NCI-H1417 (cell line): ENCODE results near the gene ADGRG7.
"Not testable (repeated sequence)": the region's sequence is repeated elsewhere in the genome, so short reads cannot be mapped to it uniquely, and the experiment has no call there.

Experiments
- DNase-seq, 3 experiments: peaks; one replicate each; lab custom pipeline; 2025; lab: John Stamatoyannopoulos, UW

ADGRG7 gene, protein sequence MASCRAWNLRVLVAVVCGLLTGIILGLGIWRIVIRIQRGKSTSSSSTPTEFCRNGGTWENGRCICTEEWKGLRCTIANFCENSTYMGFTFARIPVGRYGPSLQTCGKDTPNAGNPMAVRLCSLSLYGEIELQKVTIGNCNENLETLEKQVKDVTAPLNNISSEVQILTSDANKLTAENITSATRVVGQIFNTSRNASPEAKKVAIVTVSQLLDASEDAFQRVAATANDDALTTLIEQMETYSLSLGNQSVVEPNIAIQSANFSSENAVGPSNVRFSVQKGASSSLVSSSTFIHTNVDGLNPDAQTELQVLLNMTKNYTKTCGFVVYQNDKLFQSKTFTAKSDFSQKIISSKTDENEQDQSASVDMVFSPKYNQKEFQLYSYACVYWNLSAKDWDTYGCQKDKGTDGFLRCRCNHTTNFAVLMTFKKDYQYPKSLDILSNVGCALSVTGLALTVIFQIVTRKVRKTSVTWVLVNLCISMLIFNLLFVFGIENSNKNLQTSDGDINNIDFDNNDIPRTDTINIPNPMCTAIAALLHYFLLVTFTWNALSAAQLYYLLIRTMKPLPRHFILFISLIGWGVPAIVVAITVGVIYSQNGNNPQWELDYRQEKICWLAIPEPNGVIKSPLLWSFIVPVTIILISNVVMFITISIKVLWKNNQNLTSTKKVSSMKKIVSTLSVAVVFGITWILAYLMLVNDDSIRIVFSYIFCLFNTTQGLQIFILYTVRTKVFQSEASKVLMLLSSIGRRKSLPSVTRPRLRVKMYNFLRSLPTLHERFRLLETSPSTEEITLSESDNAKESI

DNA sequence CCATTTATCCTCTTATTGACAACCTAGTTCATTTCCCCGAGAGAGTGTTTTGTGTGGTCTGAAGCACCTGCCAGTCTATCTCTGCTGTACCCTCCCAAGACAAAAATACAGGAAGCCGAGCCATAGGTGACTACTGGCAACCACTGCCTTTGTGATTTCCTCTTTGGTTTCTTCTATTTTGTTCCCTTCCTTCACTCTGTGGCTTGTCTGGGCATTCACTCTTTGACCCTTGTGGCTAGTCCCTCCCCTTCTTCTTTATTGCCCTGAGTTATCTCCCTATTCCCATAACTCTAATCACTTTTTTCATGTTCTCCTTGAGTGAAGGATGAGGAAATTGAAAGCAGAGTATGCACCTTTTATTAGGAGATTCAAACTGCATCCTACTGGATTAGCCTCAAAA, at the start of gene ADGRG7:
ADGRG7 (plus strand) TSS at position 297 of the 400 bp plus-strand sequence. CDS start 256 bp downstream, outside the sequence.
- DNase-seq = no peak

DNA sequence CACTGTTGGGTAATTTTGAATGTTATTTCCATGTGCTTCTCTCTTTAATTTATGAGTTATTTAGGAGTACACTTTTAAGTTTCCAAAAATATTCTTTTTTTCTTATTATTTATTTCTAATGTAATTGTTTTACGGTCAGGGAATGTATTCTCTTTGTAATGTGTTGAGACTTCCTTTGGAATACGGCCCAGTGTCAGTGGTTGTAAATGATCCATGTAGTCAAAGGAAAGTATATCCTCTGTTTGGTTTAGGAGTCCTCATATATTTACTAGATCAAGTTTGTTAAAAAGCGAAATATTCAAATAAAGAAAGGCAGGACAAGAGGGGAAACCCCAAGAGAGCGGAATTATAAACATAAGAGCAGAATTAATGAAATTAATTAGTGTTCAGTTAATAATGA, 49.0 kb upstream of the ADGRG7 start:
- no peak for DNase-seq

DNA sequence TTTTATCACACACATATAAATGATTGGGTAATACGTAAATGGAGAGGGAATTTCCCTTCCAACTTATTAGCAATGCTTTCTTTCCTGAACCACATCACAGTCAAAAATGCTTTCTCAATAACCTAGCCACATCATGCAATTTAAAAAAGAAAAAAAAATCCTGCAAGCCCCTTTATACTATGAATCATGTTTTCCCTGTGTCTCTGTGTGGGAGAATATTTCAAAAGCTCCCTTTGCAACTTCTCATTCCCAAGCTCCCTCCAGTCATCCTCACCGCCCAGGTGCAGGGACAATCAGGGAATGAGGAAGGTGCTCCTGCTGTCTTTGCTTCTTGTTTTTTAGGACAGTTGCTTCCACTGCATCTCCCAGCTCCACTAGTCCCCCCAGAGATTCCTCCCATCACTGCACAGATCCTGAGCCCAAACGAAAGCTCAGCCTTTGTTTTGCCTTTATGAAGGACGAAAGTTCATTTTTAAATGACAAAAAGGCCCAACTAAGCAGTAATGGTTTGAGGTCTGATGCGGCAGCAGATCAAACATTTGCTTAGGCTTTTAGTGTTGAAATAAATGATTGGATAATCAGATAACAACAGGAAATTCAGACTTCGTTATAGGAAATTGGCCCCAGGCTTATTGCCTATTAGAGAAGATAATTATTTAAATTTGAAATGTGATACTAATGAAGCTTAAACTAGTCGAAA, 47.8 kb upstream of the ADGRG7 start:
- no peak for DNase-seq

DNA sequence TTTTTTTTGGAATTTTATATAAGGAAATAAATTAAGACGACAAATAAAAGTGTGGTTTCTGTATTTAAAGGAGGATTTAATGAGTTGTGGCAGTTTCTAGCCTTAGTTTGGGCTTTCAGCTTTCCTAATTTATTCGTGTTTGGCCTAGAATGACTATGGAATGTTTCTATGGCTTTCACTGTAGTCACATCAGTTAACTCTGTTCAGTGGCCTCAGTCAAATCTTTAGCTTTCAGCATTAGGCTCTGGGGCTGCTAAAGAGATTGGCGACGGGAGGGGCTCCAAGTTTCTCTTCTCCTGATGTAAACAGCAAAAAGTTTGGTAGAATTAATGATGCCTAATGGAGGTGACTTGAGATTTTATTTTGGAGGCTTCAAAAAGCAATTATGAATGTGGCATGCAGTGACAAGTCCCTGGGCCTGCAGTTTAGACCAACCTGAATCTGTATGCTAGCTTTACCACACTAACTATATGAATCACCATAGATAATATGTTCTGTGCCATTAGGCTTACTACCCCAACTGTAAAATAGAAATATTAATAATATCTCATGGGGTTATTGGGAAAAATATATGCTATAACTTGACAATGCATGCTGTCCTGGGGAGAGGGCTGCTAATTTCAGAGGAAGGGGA, 47.1 kb upstream of the ADGRG7 start:
- DNase-seq = no peak

DNA sequence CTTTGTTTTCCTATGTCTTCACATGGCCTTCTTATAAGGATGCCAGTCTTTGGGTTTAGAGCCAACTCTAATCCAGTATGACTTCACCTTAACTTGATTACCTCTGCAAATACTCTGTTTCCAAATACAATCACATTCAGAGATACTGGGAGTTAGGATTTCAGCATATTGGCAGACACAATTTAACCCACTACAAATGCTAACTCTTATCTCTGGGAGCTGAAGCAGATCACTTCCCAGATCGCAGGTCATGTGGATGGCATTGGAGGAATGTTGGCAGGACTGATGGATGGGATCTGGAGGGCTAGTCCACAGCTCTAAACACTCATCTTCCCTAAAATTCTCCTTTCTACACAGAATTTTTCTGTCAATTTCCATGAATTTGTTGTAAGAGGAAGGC, 46.2 kb upstream of the ADGRG7 start:
- DNase-seq = no peak

DNA sequence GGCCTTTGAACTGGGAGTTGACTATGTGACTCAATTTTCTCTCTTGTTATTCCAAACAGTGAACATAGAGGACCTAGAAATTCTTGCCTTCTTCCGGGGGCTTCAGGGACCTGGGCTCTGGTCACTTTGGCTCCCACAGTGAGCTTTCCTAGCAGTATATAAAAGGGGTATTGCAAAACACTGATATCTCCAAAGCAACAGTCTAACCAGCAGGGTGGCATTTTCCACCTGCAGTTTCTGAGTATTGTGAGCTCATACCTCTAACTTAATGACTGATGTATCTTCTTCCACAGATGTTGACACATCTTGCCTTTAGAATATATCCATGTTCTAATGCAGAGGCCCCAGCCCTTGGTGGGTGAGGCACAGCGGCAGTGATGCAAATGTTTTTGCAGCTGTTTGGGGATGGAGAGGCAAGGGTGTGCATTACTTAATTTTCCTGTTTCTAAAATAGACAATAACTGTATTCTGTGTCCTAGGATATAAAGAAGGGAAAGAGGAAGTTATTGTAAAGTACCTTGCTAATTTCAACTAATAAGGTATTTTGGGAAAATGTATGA, 45.7 kb upstream of the ADGRG7 start:
- no peak for DNase-seq

DNA sequence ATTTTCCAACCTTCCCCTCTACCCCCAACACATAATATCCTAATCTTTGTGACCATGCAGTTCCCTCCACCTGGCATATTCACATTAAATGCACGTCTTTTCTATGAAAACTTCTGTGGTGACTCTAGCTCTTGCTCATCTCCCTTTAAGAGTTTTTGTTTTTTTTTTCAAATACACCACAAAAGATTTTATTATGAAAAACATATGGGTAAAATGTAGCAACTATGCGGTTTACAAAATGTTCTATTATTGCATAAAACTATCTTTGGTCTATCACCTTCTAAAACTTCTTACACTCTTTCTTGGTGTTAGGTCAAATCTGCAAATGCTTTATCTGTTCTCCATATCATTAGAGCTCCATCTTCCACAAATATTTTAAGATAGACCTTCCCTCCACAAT, 38.6 kb upstream of the ADGRG7 start:
- DNase-seq = no peak

DNA sequence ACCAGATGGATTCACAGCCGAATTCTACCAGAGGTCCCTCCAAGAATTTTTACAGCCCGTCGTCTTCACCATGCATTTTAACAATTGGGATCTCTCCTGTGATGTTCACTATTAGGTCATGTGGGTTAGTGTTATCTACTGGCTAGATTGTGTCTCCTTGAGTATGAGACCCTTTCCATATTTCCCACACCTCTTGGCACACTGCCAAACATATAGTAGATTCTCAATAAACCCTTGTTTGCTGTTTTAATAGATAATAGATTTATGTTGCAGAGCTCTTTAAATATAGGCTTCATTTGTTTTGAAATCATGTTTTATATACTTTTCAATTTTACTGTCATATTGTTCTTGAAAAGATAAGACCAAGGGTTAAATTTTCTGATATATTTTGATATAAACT, 34.9 kb upstream of the ADGRG7 start:
- DNase-seq = no peak

DNA sequence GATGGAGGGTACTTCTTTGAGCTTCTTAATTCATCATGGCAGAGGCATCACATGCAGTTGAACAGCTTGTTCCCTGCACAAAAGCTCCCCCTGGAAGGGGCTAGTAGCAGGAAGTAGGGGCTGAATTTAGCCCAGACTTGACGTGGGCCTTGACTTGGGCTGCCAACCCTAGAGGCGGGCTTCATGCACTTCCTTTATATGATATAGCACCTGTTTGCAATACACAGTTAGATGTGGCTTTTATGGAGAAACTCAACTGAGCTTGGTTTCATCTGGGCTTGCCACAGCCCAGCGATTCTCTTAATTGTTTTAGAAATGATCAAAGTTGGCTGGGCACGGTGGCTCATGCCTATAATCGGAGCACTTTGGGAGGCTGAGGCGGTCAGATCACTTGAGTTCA, 33.7 kb upstream of the ADGRG7 start:
- DNase-seq = no peak

DNA sequence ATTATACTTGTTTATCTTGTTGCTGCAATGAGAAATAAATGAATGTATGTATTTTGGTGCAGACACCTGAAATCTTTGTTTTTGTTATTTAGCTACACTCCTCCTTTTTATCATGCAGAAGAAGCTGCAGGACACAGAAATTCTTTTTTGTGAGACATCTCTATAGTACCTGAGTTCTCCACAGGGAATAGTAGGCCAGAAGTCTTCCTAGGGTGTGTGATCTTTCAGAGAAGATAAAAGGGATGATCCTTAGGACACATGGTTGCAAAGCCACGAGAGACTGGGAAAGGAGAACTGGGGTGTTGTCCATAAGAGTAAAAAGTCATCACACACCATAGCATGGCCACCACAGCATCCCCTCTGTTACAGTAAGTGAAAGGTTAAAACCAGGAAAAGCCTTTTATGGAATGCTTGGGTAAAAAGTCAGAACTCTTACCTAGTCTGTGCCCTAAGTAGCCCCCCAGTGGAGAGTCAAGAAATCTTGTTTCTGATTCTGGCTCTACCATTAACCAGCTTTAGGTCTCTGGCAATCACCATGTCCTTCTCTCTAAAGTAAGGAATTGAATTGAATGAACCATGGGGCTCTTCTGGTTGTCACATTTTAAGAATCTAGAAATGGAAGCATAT, 31.9 kb upstream of the ADGRG7 start:
- DNase-seq = no peak

DNA sequence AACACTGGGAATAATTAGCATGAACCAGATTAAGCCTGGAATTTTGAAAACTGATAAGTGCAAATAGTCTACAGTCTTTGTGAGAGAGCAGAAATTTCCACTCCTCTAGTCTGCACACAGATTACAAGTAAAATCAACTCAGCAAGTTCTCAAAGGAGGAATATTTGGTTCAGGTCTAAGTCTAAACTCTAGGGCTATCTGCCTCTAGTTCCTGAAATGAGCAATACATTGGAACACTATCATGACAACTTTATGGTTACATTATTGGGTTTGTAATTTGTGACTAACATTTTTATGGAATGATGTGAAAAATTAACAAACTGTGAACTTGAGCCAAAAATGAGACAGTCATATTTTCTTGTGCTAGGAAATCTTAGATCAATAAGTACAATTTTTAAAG, 30.8 kb upstream of the ADGRG7 start:
- no peak for DNase-seq

DNA sequence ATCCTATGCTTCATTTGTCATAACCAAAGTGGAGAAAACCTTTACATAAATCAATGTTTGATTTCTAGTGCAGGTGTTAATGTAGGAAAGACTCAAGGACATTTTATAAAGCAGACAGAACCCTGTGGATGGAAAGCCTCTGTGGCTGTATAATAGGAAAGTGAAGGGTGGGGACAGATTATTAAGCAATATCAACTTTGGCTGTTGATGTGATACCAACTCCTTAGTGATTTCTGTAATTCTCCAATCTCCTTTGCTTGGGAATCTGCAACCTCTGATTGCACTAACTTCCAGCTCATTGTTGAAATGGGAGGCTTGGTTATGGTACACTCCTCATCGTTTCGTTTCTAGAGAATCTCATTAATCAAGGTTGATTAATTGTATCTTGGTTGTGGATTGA, 29.3 kb upstream of the ADGRG7 start:
- DNase-seq = no peak

DNA sequence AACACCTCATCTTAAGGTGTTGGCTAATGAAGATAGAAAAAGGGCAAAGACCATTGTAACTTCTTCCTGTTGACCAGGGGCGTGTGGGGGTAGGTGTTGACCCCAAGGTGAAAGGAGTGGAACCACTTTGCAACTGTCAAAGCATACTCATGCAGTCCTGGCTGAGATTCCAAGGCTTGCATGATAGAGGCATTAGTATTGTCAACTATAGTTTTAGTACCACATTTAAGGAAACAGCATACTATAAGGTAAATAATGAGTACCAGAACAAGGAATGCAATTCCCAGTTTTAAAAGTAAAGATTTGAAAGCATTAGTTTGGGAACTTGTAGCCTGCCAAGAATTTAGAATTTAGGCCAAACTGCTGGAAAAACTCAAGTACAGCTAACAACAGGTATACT, 27.8 kb upstream of the ADGRG7 start:
- DNase-seq = no peak

DNA sequence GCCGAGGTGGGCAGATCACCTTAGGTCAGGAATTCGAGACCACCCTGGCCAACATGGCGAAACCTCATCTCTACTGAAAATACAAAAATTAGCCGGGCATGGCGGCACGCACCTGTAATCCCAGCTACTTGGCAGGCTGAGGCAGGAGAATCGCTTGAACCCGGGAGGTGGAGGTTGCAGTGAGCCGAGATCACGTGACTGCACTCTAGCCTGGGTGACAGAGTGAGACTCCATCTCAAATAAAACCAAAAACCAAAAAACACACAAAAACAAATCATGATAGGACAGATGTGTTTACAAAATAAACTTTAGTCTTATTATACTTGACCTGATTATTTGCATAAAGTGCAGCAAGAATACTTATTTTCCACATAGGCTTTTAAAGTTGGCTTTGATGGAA, 27.2 kb upstream of the ADGRG7 start:
- not testable (repeated sequence) for DNase-seq

DNA sequence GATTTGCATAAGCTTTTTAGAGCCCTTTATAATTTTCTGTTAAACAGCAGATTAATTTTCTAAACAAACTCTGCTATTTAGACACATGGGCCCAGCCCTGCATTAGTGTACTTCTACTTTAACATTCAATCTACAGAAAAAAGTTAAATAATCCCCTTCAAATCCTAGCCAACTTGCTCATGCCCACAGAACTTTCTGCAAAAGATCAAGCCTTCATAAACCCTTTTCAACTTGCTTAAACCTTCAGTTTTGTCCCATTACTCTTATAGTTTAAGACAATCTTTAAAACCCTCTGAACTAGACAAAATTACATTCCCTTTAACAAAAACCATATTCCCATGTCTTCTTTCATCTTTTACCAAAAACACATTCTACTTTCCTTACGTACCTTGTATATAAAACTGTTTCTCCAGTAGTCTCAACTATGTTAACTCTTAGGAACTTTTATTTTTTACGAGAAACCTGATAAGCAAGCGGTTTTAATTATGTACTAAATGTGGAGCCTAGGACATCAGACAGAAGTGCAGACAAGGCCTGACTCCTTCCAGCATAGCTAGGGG, 25.2 kb upstream of the ADGRG7 start:
- DNase-seq = no peak

DNA sequence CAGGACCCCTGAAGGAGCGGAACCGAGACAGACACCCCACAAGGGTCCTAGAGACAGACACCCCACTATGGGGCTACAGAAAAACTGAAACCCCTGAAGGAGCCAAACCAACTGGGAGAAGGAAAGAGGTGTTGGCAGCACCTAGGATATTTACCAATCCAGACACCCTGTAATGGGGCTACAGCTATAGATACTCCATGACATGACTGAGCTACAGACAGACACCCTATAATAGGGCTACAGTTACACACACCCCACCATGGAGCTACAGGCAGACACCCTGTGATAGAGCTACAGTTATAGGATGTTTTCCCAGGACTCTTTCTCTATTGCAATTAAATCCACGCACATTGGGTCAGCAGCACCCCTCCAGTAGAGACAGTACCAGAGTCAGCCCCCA, 22.6 kb upstream of the ADGRG7 start:
- DNase-seq = no peak

DNA sequence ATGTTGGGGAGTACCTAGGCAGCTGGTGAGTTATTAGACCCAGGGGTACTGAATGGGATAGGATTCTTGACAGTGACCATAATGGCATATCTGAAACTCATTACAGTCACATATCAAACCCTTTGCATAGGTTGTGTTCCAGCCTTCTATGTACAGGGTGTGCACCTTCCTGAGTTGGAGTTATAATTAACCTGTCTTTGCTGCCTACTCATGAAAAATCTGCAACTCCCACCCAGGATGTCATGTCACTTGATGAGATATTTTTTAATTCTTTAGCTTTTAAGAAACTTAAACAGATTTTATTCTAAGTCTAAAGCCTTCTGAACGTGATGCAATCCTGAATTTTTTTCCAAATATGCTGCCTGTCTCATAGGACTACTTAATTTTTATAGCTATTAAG, 21.1 kb upstream of the ADGRG7 start:
- no peak for DNase-seq

DNA sequence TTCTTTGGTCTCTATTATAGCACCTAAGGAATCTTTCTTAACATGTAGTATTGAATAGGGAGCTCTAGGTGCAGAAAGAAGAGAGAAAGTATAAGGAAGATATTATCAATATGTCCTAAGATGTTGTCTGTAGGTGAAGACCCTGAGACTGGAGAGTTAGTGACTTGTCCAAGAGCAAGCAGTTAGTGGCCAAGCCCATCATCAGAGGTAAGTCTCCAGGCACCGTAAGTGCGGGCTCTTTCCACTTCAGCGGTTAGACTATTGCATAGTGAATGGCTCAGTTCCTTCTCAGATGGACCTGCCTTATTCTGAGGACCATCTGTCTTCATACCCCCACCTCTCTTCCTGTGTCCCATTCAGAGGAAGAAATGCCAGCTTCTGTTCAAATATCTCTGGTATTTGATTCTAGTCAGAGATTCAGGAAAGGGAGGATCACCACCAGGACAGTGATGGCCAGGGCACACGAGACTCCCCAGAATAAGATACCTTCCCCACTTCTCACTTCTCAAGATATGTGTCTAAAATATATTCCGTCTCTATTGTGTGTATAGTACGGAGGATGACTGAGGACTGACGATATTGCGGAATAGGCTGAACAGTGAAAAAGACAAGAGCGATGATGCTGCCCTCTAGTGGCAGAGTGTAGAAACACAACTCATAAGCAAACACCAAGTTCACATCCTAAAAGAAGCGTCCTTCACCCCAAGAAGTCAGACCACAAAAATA, 19.1 kb upstream of the ADGRG7 start:
- DNase-seq = peak; percentile 40 to 85 (median 67)

DNA sequence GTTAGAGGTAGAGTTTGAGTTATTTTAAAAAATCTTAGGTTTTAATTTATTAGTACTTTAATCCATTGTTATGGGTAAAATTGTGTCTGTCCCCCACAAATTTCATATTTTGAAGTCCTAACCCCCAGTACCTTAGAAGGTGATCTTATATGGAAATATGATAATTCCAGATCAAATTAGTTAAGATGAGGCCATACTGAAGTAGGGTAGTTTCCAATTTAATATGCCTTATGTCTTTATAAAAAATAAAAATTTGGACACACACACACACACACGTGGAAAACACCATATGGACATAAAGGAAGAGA, 18.6 kb upstream of the ADGRG7 start:
- no peak for DNase-seq

DNA sequence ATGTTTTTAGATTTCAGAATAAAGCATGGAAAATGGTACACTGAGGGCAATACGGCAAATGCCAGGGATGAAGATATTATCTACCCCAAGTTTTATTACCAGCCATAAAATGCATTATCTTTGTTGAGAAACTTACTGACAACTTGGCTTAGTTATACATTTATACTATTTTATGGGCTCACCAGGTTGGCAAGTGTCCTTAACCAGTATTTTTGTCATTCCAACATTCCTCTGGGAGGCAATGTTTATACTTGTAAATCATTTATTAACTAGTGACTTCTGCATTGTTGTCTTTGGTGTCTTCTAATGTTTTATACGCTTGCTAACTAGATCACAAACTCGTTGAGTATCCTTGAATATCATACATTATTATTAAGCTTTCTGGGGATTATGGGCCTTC, 18.0 kb upstream of the ADGRG7 start:
- no peak for DNase-seq
